ENCODE results near the gene PRSS57.

Gene PRSS57

DNA sequence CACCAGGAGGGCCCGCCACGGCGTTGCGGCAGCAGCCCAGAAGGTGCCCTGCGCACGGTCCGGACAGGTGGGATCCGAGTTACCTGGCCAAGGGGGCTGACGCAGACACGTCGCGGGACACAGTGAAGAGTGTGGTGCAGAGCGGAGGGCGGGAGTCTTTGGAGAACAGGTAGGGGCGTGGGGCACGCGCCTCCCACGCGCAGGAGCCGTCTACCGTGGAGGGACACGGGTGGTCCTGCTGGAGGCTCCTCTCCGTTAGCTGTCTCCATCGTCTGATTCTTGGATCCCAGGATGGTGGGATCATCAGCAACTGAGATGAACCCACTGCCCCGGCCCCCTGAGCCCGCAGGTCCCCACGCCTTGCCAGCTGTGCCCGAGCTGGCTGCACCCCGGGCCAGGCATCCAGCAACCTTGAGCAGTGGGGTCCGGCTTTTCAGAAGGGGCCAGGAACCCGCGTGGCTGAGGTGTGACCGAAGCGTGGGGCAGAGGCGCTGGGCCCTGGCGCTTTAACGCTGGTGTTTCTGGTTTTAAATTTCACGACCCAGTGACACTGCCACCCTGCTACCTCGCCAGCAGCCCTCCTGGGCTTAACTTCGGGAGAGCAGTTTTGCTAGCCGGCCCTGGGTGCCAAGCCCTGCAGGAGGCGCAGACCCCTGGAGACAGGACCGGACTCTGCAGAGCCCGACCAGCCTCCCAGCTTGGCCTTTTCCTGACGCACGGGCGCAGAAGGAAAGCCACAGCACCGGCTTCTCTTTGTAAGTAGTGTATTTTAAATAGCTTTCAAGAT is 48.3 kb downstream of the PRSS57 start:
- TF ChIP-seq, protein P1, sequence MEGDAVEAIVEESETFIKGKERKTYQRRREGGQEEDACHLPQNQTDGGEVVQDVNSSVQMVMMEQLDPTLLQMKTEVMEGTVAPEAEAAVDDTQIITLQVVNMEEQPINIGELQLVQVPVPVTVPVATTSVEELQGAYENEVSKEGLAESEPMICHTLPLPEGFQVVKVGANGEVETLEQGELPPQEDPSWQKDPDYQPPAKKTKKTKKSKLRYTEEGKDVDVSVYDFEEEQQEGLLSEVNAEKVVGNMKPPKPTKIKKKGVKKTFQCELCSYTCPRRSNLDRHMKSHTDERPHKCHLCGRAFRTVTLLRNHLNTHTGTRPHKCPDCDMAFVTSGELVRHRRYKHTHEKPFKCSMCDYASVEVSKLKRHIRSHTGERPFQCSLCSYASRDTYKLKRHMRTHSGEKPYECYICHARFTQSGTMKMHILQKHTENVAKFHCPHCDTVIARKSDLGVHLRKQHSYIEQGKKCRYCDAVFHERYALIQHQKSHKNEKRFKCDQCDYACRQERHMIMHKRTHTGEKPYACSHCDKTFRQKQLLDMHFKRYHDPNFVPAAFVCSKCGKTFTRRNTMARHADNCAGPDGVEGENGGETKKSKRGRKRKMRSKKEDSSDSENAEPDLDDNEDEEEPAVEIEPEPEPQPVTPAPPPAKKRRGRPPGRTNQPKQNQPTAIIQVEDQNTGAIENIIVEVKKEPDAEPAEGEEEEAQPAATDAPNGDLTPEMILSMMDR (IDR thresholded peaks at IDR 0.05; ENCODE audit: insufficient read depth, low read depth, low read length, missing control alignments): no peak
- DNase-seq (ENCODE audit: low read depth): no peak
- H3K4me3 ChIP-seq (ENCODE audit: low read length): no peak overlapping the region

DNA sequence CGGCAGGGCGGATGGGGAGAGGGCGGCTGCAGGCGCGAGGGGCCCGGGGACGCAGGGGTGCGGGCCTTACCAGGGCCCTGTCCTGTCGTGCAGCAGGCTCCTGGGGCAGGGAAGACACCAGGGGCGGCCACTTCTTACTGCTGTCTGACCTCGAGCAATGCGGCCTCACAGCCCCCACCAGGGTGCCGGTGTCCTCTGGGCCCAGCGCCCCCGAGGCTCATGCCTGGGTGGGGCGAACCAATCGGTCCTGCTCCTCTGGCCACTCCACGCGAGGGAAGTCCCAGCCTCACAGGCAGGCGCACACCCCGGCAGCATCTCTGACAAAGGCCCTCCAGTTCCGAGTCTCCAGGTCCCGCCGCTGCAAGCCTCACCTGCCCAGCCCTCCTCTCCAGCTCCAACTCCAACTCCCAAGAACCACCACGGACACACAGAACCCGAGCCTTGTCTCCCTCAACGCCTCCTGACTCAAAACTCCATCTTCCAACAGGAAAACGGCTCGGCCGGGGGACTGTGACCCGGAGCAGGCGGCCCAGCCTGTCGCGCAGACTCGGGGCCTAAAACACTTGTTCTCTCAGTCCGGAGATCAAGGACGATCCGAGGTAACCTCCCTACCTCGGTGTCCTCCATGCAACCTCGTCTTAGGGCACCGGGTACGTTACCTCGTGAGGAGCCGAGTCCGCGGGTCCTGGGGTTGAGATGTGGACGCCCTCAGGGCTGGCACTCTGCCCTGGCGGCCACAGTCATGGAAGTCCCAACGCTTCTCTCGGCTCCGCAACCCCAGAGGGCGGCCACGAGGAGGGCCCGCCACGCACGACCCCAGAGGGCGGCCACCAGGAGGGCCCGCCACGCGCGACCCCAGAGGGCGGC is 49.1 kb downstream of the PRSS57 start:
- TF ChIP-seq, protein P1 (IDR thresholded peaks at IDR 0.05; ENCODE audit: insufficient read depth, low read depth, low read length, missing control alignments): no peak
- no peak overlapping the region for H3K4me3 ChIP-seq (ENCODE audit: low read length)
- no peak for DNase-seq (ENCODE audit: low read depth)

DNA sequence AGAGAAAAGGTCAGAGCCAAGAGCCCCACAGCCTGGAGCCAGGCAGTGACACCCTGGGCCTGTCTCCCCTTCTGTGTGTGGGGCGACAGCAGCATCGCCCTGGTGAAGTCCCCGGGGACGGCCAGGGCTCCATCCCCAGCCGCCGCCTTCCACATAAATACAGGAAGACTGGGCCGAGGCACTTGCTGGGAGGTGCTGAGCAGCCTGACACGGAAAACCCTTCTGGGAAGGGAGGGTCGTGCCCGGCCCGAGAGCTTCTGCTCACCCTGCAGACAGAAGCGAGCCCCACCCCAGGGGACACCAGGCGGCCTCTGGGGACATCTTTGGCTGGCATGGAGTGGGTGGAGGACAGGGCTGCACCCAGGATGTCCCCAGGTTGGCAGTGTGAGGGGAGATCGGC is 50.5 kb downstream of the PRSS57 start:
- no peak for DNase-seq (ENCODE audit: low read depth)
- TF ChIP-seq, protein P1 (IDR thresholded peaks at IDR 0.05; ENCODE audit: insufficient read depth, low read depth, low read length, missing control alignments): no peak
- no peak overlapping the region for H3K4me3 ChIP-seq (ENCODE audit: low read length)

DNA sequence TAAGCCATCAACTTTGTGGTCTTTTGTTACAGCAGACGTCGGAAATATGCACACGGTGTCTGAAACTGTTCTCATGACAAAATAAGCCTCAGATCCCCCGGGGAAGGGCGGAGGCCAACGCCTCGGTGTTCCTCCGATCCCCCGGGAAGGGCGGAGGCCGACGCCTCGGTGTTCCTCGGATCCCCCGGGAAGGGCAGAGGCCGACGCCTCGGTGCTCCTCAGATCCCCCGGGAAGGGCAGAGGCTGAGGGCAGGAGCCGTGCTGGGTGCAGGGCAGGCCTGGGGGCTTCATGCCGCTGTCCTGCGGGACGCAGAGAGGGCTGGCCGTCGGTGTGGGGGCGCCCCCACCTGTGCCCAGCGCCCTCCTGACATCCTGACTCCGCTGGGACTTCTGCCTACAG is 50.9 kb downstream of the PRSS57 start:
- no peak overlapping the region for H3K4me3 ChIP-seq (ENCODE audit: low read length)
- TF ChIP-seq, protein P1 (IDR thresholded peaks at IDR 0.05; ENCODE audit: insufficient read depth, low read depth, low read length, missing control alignments): no peak
- no peak for DNase-seq (ENCODE audit: low read depth)

DNA sequence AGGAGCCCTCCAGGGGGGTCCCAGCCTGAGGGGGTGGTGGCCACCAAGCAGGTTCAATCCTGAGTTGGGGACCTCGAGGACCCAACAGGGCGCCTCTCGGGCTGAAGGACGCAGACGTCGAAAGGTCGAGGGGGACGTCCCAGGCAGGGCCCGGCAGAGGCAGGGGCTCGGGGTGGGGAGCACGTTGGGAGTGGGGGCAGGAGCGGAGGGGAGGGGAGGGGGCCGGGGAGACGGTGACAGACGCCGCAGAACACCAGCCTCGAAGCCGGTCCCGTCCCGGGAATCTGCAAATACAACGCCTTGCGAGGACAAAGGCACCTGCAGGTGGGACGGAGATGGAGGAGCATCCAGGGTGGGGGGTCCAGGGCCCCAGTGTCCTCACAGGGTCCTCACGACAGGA is 51.5 kb downstream of the PRSS57 start:
- H3K4me3 ChIP-seq (ENCODE audit: low read length): no peak overlapping the region
- DNase-seq (ENCODE audit: low read depth): no peak
- TF ChIP-seq, protein P1 (IDR thresholded peaks at IDR 0.05; ENCODE audit: insufficient read depth, low read depth, low read length, missing control alignments): no peak

DNA sequence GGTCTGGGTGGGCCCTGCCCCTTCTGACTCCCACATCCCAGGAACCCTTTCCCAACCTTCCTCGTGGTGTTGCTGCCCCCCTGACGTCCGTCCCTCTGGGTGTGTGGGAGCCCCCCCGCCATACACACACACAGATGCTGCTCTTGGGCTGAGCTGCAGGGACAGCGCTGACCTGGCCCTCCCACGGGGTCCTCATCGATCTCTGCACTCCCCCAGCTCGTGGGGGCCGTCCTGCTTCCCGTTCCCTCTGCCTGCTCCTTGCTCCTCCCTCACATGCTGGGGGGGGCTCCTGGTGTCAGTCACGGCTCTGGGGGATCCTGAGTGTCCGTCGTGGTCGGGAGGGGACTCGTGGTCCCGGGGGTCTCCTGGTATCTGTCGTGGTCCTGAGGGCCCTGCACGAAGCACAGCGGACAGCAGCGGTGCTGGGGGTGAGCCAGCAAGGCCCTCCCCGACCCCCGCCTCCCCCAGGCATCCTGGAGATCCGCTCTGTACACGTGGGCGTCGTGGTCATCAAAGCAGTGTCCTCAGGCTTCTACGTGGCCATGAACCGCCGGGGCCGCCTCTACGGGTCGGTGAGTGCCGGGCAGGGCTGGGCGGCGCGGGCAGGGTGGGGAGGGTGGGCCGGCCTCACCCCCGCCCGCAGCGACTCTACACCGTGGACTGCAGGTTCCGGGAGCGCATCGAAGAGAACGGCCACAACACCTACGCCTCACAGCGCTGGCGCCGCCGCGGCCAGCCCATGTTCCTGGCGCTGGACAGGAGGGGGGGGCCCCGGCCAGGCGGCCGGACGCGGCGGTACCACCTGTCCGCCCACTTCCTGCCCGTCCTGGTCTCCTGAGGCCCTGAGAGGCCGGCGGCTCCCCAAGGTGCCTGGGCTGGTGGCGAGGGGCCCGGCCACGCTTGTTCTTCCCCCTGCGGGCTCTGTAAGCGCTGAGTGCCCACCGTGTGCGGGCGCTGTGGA is 52.2 kb downstream of the PRSS57 start:
- H3K4me3 ChIP-seq (ENCODE audit: low read length): no peak overlapping the region
- no peak for DNase-seq (ENCODE audit: low read depth)
- TF ChIP-seq, protein P1 (IDR thresholded peaks at IDR 0.05; ENCODE audit: insufficient read depth, low read depth, low read length, missing control alignments): no peak

Data from epithelial cell of esophagus (primary cell).